DND-41 (cell line): ENCODE measurements around the gene MBP.

Experiments used
- CTCF ChIP-seq: IDR thresholded peaks from 2 replicates; pipeline ENCODE4 v1.5.1; 2012; ENCODE audit warnings: borderline replicate concordance, low read length, moderate library complexity, mild to moderate bottlenecking; ENCODE audit not compliant: poor library complexity, severe bottlenecking; ENCODE audit errors: extremely low read depth
- EZH2 ChIP-seq: IDR thresholded peaks from 3 replicates; pipeline ENCODE4 v1.6.1; 2012; ENCODE audit warnings: borderline replicate concordance, low read depth, mild to moderate bottlenecking, moderate library complexity, low read length, inconsistent platforms; ENCODE audit not compliant: severe bottlenecking

- TF ChIP-seq CTCF (no peak), EZH2 (no peak)
These were observed 9.0 kb downstream of the MBP start for GRCh38 chr18:77123320-77124231.
